Measurements from ENCODE around the gene C6orf58. TPM values are rescaled to one million over a fixed set of nuclear protein-coding genes. Genes with fewer than 3 reads are reported as not detected.

C6orf58 gene
- total and polyA plus RNA-seq, 2 donors (not counting 1 experiment from before 2014, with no cell fraction given), result 0.05 TPM; not detected in 1

DNA sequence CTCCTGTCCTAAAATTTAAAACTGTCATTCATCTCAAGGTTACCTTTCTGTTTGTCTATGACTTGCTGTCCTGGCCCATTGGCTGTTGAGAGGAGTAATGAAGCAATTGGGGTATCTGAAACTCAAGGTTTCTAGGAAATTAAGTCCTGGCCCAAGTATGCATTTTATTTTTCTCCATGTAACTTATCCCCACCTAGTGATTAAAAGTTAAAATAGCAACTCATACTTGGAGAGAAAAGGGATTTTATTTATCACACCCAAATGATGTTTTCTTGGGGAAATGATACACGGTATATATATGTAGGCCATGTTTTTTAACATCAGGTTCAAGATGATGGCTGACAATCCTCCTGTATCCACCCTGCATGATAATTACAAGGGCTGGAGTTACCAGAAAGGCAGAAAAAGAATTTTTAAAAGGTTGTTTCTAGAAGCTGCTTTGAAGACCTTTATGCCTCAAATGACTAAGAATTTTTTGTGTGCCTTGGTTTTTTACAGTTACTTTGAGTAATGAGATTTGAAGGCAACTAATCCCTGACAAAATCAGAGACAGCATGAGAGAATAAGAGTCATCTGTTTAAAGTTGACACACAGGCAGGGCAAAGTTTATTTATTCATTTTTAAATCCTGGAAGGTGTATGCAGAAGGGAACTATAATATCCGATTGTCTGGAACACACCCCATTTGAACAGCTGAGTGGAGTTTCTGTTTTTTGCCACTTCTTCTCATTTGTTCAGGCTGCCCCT, 28.9 kb upstream of the C6orf58 start:
- Histone ChIP-seq H3K4me2 (ENCODE audit: extremely low read depth, insufficient read depth, low read length) (no peak overlapping the region), H3K27ac (ENCODE audit: insufficient read depth, low read length) (no peak overlapping the region), H3K4me3 (replicated peaks in 1 of 4; ENCODE audit: control extremely low read depth in 1 of 4, insufficient read depth in 1 of 4, low read depth in 3 of 4, low read length in 4 of 4) (no peak overlapping the region), H2AFZ (ENCODE audit: low read length) (no peak overlapping the region), H4K20me1 (ENCODE audit: control insufficient read depth, extremely low read depth, insufficient read depth, low read length) (no peaks in the 10 kb centered on the region), H3K9ac (ENCODE audit: insufficient read depth, low read length) (no peak overlapping the region), H3K36me3 (ENCODE audit: control insufficient read depth, insufficient read depth, low read length) (no peaks in the 10 kb centered on the region), H3K9me3 (ENCODE audit: control insufficient read depth, insufficient read depth, low read depth, low read length) (no peaks in the 10 kb centered on the region), H3K4me1 (ENCODE audit: control insufficient read depth, extremely low read depth, insufficient read depth, low read length) (no peaks in the 10 kb centered on the region), H3K27me3 (ENCODE audit: control insufficient read depth, insufficient read depth, low read length) (no peaks in the 10 kb centered on the region), H3K79me2 (ENCODE audit: control insufficient read depth, insufficient read depth, low read length) (no peaks in the 10 kb centered on the region)
- TF ChIP-seq, protein P1, sequence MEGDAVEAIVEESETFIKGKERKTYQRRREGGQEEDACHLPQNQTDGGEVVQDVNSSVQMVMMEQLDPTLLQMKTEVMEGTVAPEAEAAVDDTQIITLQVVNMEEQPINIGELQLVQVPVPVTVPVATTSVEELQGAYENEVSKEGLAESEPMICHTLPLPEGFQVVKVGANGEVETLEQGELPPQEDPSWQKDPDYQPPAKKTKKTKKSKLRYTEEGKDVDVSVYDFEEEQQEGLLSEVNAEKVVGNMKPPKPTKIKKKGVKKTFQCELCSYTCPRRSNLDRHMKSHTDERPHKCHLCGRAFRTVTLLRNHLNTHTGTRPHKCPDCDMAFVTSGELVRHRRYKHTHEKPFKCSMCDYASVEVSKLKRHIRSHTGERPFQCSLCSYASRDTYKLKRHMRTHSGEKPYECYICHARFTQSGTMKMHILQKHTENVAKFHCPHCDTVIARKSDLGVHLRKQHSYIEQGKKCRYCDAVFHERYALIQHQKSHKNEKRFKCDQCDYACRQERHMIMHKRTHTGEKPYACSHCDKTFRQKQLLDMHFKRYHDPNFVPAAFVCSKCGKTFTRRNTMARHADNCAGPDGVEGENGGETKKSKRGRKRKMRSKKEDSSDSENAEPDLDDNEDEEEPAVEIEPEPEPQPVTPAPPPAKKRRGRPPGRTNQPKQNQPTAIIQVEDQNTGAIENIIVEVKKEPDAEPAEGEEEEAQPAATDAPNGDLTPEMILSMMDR (conservative IDR thresholded peaks at IDR 0.05 in 1 of 2, IDR thresholded peaks at IDR 0.05 in 1 of 2; ENCODE audit: low read depth in 1 of 2, low read length in 2 of 2), result peak in 1 of 2 donors; percentile 41
- TF ChIP-seq EZH2 (IDR thresholded peaks at IDR 0.05; ENCODE audit: low read length, missing control alignments), result no peak
- peak in 1 of 2 donors; percentile 36 for DNase-seq (ENCODE audit: low read depth in 2 of 2)

- no peaks in the 10 kb centered on the region for H3K36me3 ChIP-seq (ENCODE audit: control insufficient read depth, insufficient read depth, low read length)
- no peaks in the 10 kb centered on the region for H3K4me1 ChIP-seq (ENCODE audit: control insufficient read depth, extremely low read depth, insufficient read depth, low read length)
- H3K4me2 ChIP-seq (ENCODE audit: extremely low read depth, insufficient read depth, low read length), result no peak overlapping the region
- TF ChIP-seq, protein P1 (conservative IDR thresholded peaks at IDR 0.05 in 1 of 2, IDR thresholded peaks at IDR 0.05 in 1 of 2; ENCODE audit: low read depth in 1 of 2, low read length in 2 of 2), result no peak
- TF ChIP-seq EZH2 (IDR thresholded peaks at IDR 0.05; ENCODE audit: low read length, missing control alignments), result no peak
- no peaks in the 10 kb centered on the region for H3K9me3 ChIP-seq (ENCODE audit: control insufficient read depth, insufficient read depth, low read depth, low read length)
- no peaks in the 10 kb centered on the region for H4K20me1 ChIP-seq (ENCODE audit: control insufficient read depth, extremely low read depth, insufficient read depth, low read length)
- H3K4me3 ChIP-seq (replicated peaks in 1 of 4; ENCODE audit: control extremely low read depth in 1 of 4, insufficient read depth in 1 of 4, low read depth in 3 of 4, low read length in 4 of 4), result no peak overlapping the region
- no peak overlapping the region for H3K27ac ChIP-seq (ENCODE audit: insufficient read depth, low read length)
- no peak overlapping the region for H3K9ac ChIP-seq (ENCODE audit: insufficient read depth, low read length)
- peak; percentile 59 to 81 for DNase-seq (ENCODE audit: low read depth in 2 of 2)
- no peak overlapping the region for H2AFZ ChIP-seq (ENCODE audit: low read length)
- H3K79me2 ChIP-seq (ENCODE audit: control insufficient read depth, insufficient read depth, low read length), result no peaks in the 10 kb centered on the region
- H3K27me3 ChIP-seq (ENCODE audit: control insufficient read depth, insufficient read depth, low read length), result no peaks in the 10 kb centered on the region
Observed at GRCh38 chr6:127550403-127550802, 26.6 kb upstream of the C6orf58 start.

GRCh38 chr6:127554435-127555006, 22.5 kb upstream of the C6orf58 start:
- Histone ChIP-seq H3K9me3 (ENCODE audit: control insufficient read depth, insufficient read depth, low read depth, low read length) (no peaks in the 10 kb centered on the region), H3K4me2 (ENCODE audit: extremely low read depth, insufficient read depth, low read length) (no peak overlapping the region), H3K4me3 (replicated peaks in 1 of 4; ENCODE audit: control extremely low read depth in 1 of 4, insufficient read depth in 1 of 4, low read depth in 3 of 4, low read length in 4 of 4) (no peak overlapping the region), H4K20me1 (ENCODE audit: control insufficient read depth, extremely low read depth, insufficient read depth, low read length) (no peaks in the 10 kb centered on the region), H3K27me3 (ENCODE audit: control insufficient read depth, insufficient read depth, low read length) (no peaks in the 10 kb centered on the region), H3K79me2 (ENCODE audit: control insufficient read depth, insufficient read depth, low read length) (no peaks in the 10 kb centered on the region), H2AFZ (ENCODE audit: low read length) (no peak overlapping the region), H3K36me3 (ENCODE audit: control insufficient read depth, insufficient read depth, low read length) (no peaks in the 10 kb centered on the region), H3K27ac (ENCODE audit: insufficient read depth, low read length) (no peak overlapping the region), H3K4me1 (ENCODE audit: control insufficient read depth, extremely low read depth, insufficient read depth, low read length) (no peaks in the 10 kb centered on the region), H3K9ac (ENCODE audit: insufficient read depth, low read length) (no peak overlapping the region)
- DNase-seq (ENCODE audit: low read depth in 2 of 2), result peak; percentile 40 to 52
- TF ChIP-seq EZH2 (IDR thresholded peaks at IDR 0.05; ENCODE audit: low read length, missing control alignments), result no peak
- TF ChIP-seq, protein P1 (conservative IDR thresholded peaks at IDR 0.05 in 1 of 2, IDR thresholded peaks at IDR 0.05 in 1 of 2; ENCODE audit: low read depth in 1 of 2, low read length in 2 of 2), result peak; percentile 38 to 58
